Measurements from ENCODE around the gene B4GALT5. TPM values are rescaled to one million over a fixed set of nuclear protein-coding genes. Genes with fewer than 3 reads are reported as not detected.
A peak's percentile ranks its signal among the peaks of the same experiment; 100 is the strongest.

B4GALT5 gene
- total RNA-seq, 1 donor from 2014 or later, result 31.0 TPM

DNA sequence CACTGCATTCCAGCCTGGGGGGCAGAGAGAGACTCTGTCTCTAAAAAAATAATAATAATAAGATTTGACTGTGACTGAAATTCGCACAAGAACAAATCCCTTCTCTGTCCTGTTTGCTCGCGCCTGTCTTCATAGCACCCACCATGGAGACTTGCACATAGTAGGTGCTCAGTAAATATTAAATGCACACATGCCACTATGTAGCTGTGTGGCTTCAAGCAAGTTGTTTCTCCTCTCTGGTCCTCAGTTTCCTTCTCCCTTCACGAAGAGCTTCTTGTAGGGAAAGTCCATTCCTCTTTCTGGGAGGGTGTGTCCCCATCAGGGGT is 130.4 kb downstream of the B4GALT5 start:
- peaks cover 41% of the 10 kb centered on the region for H3K4me1 ChIP-seq
- TF ChIP-seq, protein P1, sequence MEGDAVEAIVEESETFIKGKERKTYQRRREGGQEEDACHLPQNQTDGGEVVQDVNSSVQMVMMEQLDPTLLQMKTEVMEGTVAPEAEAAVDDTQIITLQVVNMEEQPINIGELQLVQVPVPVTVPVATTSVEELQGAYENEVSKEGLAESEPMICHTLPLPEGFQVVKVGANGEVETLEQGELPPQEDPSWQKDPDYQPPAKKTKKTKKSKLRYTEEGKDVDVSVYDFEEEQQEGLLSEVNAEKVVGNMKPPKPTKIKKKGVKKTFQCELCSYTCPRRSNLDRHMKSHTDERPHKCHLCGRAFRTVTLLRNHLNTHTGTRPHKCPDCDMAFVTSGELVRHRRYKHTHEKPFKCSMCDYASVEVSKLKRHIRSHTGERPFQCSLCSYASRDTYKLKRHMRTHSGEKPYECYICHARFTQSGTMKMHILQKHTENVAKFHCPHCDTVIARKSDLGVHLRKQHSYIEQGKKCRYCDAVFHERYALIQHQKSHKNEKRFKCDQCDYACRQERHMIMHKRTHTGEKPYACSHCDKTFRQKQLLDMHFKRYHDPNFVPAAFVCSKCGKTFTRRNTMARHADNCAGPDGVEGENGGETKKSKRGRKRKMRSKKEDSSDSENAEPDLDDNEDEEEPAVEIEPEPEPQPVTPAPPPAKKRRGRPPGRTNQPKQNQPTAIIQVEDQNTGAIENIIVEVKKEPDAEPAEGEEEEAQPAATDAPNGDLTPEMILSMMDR (IDR thresholded peaks at IDR 0.05; ENCODE audit: borderline replicate concordance), result no peak
- no peak overlapping the region for H3K4me3 ChIP-seq
- H3K9me3 ChIP-seq (replicated peaks), result peaks cover 15% of the 10 kb centered on the region
- peak overlapping the region; percentile 83 for H3K27ac ChIP-seq (replicated peaks)
- DNase-seq, result no peak
- no peaks in the 10 kb centered on the region for H3K36me3 ChIP-seq
- no peaks in the 10 kb centered on the region for H3K27me3 ChIP-seq (ENCODE audit: low read depth)
- intact Hi-C loops (cut with micrococcal nuclease), result no loop called here

Other genes with a start within 250 kb of the B4GALT5 start
- gene KCNB1, start 231.2 kb downstream of the B4GALT5 start, total RNA-seq, result 0.77 TPM
- gene PTGIS, start 145.7 kb downstream of the B4GALT5 start, total RNA-seq, result 26.3 TPM
- 4.6 TPM for gene SLC9A8, start 99.0 kb upstream of the B4GALT5 start, total RNA-seq
- 7.6 TPM for gene SPATA2, start 201.7 kb upstream of the B4GALT5 start, total RNA-seq
- gene RNF114, start 222.5 kb upstream of the B4GALT5 start, total RNA-seq, result 50.8 TPM